Lower lobe of right lung (tissue), 2 donors: ENCODE data around the gene PTGFRN. TPM values are rescaled to one million over a fixed set of nuclear protein-coding genes. Genes with fewer than 3 reads are reported as not detected.

Experiments used
- ATAC-seq, 2 donors: fragments of 200-7000 bp; cut with Tn5 transposase; one replicate each; pipeline ENCODE4 v1.9.1; 2020 to 2022; ENCODE audit warnings: mild to moderate bottlenecking in 2 of 2, moderate library complexity in 2 of 2
- DNase-seq: peaks from one replicate; pipeline ENCODE4 v3.0.0-alpha.2; 2020
- H3K27ac ChIP-seq: fragments of 200-600 bp; one replicate; pipeline ENCODE4 v1.8.0; 2022
- H3K27me3 ChIP-seq: fragments of 200-600 bp; one replicate; pipeline ENCODE4 v1.8.0; 2022; ENCODE audit warnings: low read depth
- H3K36me3 ChIP-seq: fragments of 200-600 bp; one replicate; pipeline ENCODE4 v1.8.0; 2022; ENCODE audit warnings: mild to moderate bottlenecking
- H3K4me1 ChIP-seq: fragments of 200-600 bp; one replicate; pipeline ENCODE4 v1.8.0; 2022
- H3K4me3 ChIP-seq: fragments of 200-600 bp; one replicate; pipeline ENCODE4 v1.8.0; 2022; ENCODE audit warnings: mild to moderate bottlenecking
- H3K9me3 ChIP-seq: fragments of 200-600 bp; one replicate; pipeline ENCODE4 v1.8.0; 2022
- CTCF ChIP-seq: fragments of 200-600 bp; IDR thresholded peaks from one replicate; pipeline ENCODE4 v1.8.0; 2022; ENCODE audit warnings: antibody characterized with exemption, mild to moderate bottlenecking
- intact Hi-C: fragments of 100-400 bp; cut with DNase I; formaldehyde crosslinking; loops from one replicate; pipeline ENCODE4 v1.11.0; 2022
- total RNA-seq: library from RNA; stranded (reverse); fragmentation: NEBNext Ultra II Directional; extraction: Animal tissue kit (Norgen Biotek cat#: 25700); gene quantifications from one replicate; pipeline ENCODE4 v1.2.1, GENCODE V29; 2021
- donor health status: DM: no; HTN: yes; CAD: no; lungs with severe emphysema.

Gene PTGFRN
- total RNA-seq, 1 donor from 2014 or later = 31.1 TPM

- no peaks in the 10 kb centered on the region for H3K9me3 ChIP-seq
- no peak for ATAC-seq
These were observed 120.7 kb downstream of the PTGFRN start for GRCh38 chr1:117030271-117030877.

GRCh38 chr1:117032266-117032665, 122.5 kb downstream of the PTGFRN start:
- TF ChIP-seq CTCF = no peak
- intact Hi-C loops = no loop called here
- Histone ChIP-seq H3K9me3 (no peaks in the 10 kb centered on the region), H3K36me3 (no peaks in the 10 kb centered on the region), H3K4me1 (no peaks in the 10 kb centered on the region), H3K27me3 (no peaks in the 10 kb centered on the region), H3K4me3 (no peak overlapping the region), H3K27ac (no peak overlapping the region)
- DNase-seq = no peak
- no peak for ATAC-seq

More at GRCh38 chr1:117030271-117030877, 120.7 kb downstream of the PTGFRN start:
- H3K27me3 ChIP-seq = no peaks in the 10 kb centered on the region
- no peak for TF ChIP-seq CTCF
- peaks cover 4% of the 10 kb centered on the region for H3K4me1 ChIP-seq
- H3K36me3 ChIP-seq = no peaks in the 10 kb centered on the region
- H3K4me3 ChIP-seq = no peak overlapping the region
- intact Hi-C loops = no loop called here
- no peak overlapping the region for H3K27ac ChIP-seq
- DNase-seq = no peak

GRCh38 chr1:117032681-117033539, 123.2 kb downstream of the PTGFRN start:
- no peak overlapping the region for H3K4me3 ChIP-seq
- TF ChIP-seq CTCF = no peak
- DNase-seq = no peak
- H3K27me3 ChIP-seq = no peaks in the 10 kb centered on the region
- H3K36me3 ChIP-seq = no peaks in the 10 kb centered on the region
- H3K4me1 ChIP-seq = no peaks in the 10 kb centered on the region
- H3K9me3 ChIP-seq = no peaks in the 10 kb centered on the region
- no peak for ATAC-seq
- no peak overlapping the region for H3K27ac ChIP-seq
- intact Hi-C loops = no loop called here

GRCh38 chr1:117033772-117034171, 124.1 kb downstream of the PTGFRN start:
- DNase-seq (no peak), ATAC-seq (no peak)
- intact Hi-C loops = no loop called here
- H3K4me1 ChIP-seq = no peaks in the 10 kb centered on the region
- H3K36me3 ChIP-seq = no peaks in the 10 kb centered on the region
- no peaks in the 10 kb centered on the region for H3K9me3 ChIP-seq
- H3K4me3 ChIP-seq = no peak overlapping the region
- no peak overlapping the region for H3K27ac ChIP-seq
- no peak for TF ChIP-seq CTCF
- H3K27me3 ChIP-seq = no peaks in the 10 kb centered on the region

- H3K27me3 ChIP-seq = no peaks in the 10 kb centered on the region
- ATAC-seq (no peak), DNase-seq (no peak)
- intact Hi-C loops = no loop called here
- H3K9me3 ChIP-seq = no peaks in the 10 kb centered on the region
- no peak overlapping the region for H3K27ac ChIP-seq
- TF ChIP-seq CTCF = no peak
- no peak overlapping the region for H3K4me3 ChIP-seq
- H3K36me3 ChIP-seq = no peaks in the 10 kb centered on the region
- H3K4me1 ChIP-seq = no peaks in the 10 kb centered on the region
These were observed 125.1 kb downstream of the PTGFRN start for GRCh38 chr1:117034791-117035290.
